WTC11 (cell line): ENCODE results near the gene MAGEB17. TPM values are rescaled to one million over a fixed set of nuclear protein-coding genes. Genes with fewer than 3 reads are reported as not detected.

Experiments used
- ATAC-seq: fragments of 200-7000 bp; cut with Tn5 transposase; 2 replicates; pipeline ENCODE4 v1.10.0; 2021; ENCODE audit warnings: mild to moderate bottlenecking, moderate library complexity
- CTCF ChIA-PET: fragments of 300-600 bp; sonication (Branson Sonifier 250); formaldehyde crosslinking; loops from one replicate; lab custom pipeline; 2021; ENCODE audit warnings: antibody characterized with exemption; lab: Charles Lee
- POLR2A ChIA-PET: fragments of 350-600 bp; sonication (Branson Sonifier 250); formaldehyde crosslinking; loops from one replicate; lab custom pipeline; 2021; ENCODE audit warnings: antibody characterized with exemption; lab: Charles Lee
- DNase-seq: peaks from one replicate; pipeline ENCODE4 v3.0.0; 2021; ENCODE audit warnings: low spot score
- H3K27ac Mint-ChIP-seq: 2 replicates; pipeline ENCODE4 v1.8.0; 2021; ENCODE audit warnings: mixed read lengths
- H3K27me3 Mint-ChIP-seq: 2 replicates; pipeline ENCODE4 v1.8.0; 2021; ENCODE audit warnings: low read depth, mild to moderate bottlenecking, moderate library complexity, mixed read lengths
- H3K36me3 Mint-ChIP-seq: 2 replicates; pipeline ENCODE4 v1.8.0; 2021; ENCODE audit warnings: mixed read lengths
- H3K4me1 Mint-ChIP-seq: 2 replicates; pipeline ENCODE4 v1.8.0; 2022; ENCODE audit warnings: mixed read lengths
- H3K4me3 Mint-ChIP-seq: 2 replicates; pipeline ENCODE4 v1.8.0; 2021; ENCODE audit warnings: mild to moderate bottlenecking, moderate library complexity, mixed read lengths
- H3K9me3 Mint-ChIP-seq: 2 replicates; pipeline ENCODE4 v1.8.0; 2021; ENCODE audit warnings: mixed read lengths
- AFF4 ChIP-seq: sonication (generic); formaldehyde crosslinking; IDR thresholded peaks from 2 replicates; pipeline ENCODE4 v1.8.1; 2023; ENCODE audit warnings: mild to moderate bottlenecking, missing genetic modification reagents, borderline replicate concordance
- ARID4B ChIP-seq: sonication (generic); formaldehyde crosslinking; IDR thresholded peaks from 2 replicates; pipeline ENCODE4 v1.8.0; 2023; ENCODE audit warnings: missing genetic modification reagents, mild to moderate bottlenecking, borderline replicate concordance
- ATF2 ChIP-seq: sonication (generic); formaldehyde crosslinking; IDR thresholded peaks from 2 replicates; pipeline ENCODE4 v1.8.1; 2022; ENCODE audit warnings: low read depth, missing genetic modification reagents, borderline replicate concordance
- CREB1 ChIP-seq: sonication (generic); formaldehyde crosslinking; IDR thresholded peaks from 2 replicates; pipeline ENCODE4 v1.8.0; 2023; ENCODE audit warnings: mild to moderate bottlenecking, missing genetic modification reagents
- SOX15 ChIP-seq: fragments of 250-450 bp; sonication (Bioruptor Pico); IDR thresholded peaks from 2 replicates; pipeline ENCODE4 v1.9.0; 2021; ENCODE audit warnings: mild to moderate bottlenecking
- ZNF121 ChIP-seq: sonication (generic); formaldehyde crosslinking; IDR thresholded peaks from 2 replicates; pipeline ENCODE4 v1.8.0; 2023; ENCODE audit warnings: missing genetic modification reagents
- total RNA-seq: library from RNA; stranded (reverse); gene quantifications from 3 replicates; pipeline ENCODE4 v1.2.3, GENCODE V29; 2021
- TF ChIP-seq, protein P1 (sequence below): sonication (generic); formaldehyde crosslinking; IDR thresholded peaks from 2 replicates; pipeline ENCODE4 v1.8.0; 2022; ENCODE audit warnings: missing genetic modification reagents
- TF ChIP-seq, protein P2 (sequence below): fragments of 250-450 bp; sonication (Bioruptor Pico); IDR thresholded peaks from 2 replicates; pipeline ENCODE4 v1.9.0; 2021; ENCODE audit warnings: mild to moderate bottlenecking, borderline replicate concordance

The MAGEB17 gene
- total RNA-seq, 1 experiment from 2014 or later: 0.63 TPM

DNA sequence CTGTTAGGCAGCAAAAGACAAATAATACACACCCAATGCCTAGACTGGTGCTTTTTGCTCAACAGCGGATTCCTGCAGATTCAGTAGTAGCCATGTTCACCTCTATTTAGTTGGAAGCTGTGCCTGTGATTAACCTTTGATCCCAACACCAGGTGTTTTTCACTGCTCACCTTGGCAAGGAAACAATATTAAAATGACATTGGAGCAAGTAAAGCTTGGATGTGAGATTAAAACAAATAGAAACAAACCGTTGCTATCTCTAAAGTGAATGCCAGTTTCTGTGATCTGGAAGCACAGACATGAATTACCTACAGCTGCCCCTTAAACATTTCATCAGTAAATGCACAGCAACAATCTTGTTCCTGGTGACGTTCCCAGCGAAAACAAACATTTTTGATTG, 35.7 kb downstream of the MAGEB17 start (continued):
- TF ChIP-seq, protein P1, sequence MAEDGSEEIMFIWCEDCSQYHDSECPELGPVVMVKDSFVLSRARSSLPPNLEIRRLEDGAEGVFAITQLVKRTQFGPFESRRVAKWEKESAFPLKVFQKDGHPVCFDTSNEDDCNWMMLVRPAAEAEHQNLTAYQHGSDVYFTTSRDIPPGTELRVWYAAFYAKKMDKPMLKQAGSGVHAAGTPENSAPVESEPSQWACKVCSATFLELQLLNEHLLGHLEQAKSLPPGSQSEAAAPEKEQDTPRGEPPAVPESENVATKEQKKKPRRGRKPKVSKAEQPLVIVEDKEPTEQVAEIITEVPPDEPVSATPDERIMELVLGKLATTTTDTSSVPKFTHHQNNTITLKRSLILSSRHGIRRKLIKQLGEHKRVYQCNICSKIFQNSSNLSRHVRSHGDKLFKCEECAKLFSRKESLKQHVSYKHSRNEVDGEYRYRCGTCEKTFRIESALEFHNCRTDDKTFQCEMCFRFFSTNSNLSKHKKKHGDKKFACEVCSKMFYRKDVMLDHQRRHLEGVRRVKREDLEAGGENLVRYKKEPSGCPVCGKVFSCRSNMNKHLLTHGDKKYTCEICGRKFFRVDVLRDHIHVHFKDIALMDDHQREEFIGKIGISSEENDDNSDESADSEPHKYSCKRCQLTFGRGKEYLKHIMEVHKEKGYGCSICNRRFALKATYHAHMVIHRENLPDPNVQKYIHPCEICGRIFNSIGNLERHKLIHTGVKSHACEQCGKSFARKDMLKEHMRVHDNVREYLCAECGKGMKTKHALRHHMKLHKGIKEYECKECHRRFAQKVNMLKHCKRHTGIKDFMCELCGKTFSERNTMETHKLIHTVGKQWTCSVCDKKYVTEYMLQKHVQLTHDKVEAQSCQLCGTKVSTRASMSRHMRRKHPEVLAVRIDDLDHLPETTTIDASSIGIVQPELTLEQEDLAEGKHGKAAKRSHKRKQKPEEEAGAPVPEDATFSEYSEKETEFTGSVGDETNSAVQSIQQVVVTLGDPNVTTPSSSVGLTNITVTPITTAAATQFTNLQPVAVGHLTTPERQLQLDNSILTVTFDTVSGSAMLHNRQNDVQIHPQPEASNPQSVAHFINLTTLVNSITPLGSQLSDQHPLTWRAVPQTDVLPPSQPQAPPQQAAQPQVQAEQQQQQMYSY (CRISPR knock-in tag): no peak
- TF ChIP-seq ARID4B (CRISPR knock-in tag): no peak
- no peak for TF ChIP-seq SOX15 (CRISPR knock-in tag)
- TF ChIP-seq, protein P2, sequence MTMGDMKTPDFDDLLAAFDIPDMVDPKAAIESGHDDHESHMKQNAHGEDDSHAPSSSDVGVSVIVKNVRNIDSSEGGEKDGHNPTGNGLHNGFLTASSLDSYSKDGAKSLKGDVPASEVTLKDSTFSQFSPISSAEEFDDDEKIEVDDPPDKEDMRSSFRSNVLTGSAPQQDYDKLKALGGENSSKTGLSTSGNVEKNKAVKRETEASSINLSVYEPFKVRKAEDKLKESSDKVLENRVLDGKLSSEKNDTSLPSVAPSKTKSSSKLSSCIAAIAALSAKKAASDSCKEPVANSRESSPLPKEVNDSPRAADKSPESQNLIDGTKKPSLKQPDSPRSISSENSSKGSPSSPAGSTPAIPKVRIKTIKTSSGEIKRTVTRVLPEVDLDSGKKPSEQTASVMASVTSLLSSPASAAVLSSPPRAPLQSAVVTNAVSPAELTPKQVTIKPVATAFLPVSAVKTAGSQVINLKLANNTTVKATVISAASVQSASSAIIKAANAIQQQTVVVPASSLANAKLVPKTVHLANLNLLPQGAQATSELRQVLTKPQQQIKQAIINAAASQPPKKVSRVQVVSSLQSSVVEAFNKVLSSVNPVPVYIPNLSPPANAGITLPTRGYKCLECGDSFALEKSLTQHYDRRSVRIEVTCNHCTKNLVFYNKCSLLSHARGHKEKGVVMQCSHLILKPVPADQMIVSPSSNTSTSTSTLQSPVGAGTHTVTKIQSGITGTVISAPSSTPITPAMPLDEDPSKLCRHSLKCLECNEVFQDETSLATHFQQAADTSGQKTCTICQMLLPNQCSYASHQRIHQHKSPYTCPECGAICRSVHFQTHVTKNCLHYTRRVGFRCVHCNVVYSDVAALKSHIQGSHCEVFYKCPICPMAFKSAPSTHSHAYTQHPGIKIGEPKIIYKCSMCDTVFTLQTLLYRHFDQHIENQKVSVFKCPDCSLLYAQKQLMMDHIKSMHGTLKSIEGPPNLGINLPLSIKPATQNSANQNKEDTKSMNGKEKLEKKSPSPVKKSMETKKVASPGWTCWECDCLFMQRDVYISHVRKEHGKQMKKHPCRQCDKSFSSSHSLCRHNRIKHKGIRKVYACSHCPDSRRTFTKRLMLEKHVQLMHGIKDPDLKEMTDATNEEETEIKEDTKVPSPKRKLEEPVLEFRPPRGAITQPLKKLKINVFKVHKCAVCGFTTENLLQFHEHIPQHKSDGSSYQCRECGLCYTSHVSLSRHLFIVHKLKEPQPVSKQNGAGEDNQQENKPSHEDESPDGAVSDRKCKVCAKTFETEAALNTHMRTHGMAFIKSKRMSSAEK (CRISPR knock-in tag): no peak
- TF ChIP-seq ATF2 (CRISPR knock-in tag): no peak
- TF ChIP-seq ZNF121 (CRISPR knock-in tag): no peak
- no peak for TF ChIP-seq CREB1 (CRISPR knock-in tag)

- ChIA-PET CTCF (no interaction called here), POLR2A (no interaction called here)
- H3K27ac Mint-ChIP-seq: no peak overlapping the region
- H3K36me3 Mint-ChIP-seq: peaks cover 18% of the 10 kb centered on the region; the same call in 1 of the 2 replicates
- TF ChIP-seq AFF4 (CRISPR knock-in tag): no peak
- TF ChIP-seq, protein P2 (CRISPR knock-in tag): no peak
- DNase-seq: no peak
- no peak for ATAC-seq
- H3K9me3 Mint-ChIP-seq: peaks cover 23% of the 10 kb centered on the region
- H3K4me1 Mint-ChIP-seq: peaks cover 22% of the 10 kb centered on the region
- no peak overlapping the region for H3K4me3 Mint-ChIP-seq
- no peaks in the 10 kb centered on the region for H3K27me3 Mint-ChIP-seq
Measured at GRCh38 chrX:16204538-16204937, 37.3 kb downstream of the MAGEB17 start.
